ENCODE data around the gene ZNF14.

DNA sequence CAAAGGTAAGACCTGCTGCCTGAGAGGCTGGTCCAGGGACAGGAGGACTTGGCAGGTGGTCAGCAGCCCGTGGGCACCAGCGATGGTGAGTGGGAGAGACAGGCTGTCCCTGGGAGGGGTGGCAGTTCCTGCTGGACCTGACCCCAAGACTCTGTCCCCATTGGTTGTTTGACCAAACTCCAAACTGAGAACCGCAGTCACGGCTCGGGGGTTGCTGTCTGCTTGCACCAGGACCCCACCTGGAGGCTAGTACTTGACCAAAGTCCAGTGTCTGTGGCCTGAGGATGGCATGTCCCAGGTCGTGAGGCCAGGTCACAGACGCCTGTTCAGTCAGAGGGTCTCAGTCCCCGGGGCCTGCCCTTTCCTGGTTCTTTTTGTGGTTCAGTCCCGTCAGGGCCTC is 9.9 kb upstream of the ZNF14 start:
- TF ChIP-seq, protein P1, sequence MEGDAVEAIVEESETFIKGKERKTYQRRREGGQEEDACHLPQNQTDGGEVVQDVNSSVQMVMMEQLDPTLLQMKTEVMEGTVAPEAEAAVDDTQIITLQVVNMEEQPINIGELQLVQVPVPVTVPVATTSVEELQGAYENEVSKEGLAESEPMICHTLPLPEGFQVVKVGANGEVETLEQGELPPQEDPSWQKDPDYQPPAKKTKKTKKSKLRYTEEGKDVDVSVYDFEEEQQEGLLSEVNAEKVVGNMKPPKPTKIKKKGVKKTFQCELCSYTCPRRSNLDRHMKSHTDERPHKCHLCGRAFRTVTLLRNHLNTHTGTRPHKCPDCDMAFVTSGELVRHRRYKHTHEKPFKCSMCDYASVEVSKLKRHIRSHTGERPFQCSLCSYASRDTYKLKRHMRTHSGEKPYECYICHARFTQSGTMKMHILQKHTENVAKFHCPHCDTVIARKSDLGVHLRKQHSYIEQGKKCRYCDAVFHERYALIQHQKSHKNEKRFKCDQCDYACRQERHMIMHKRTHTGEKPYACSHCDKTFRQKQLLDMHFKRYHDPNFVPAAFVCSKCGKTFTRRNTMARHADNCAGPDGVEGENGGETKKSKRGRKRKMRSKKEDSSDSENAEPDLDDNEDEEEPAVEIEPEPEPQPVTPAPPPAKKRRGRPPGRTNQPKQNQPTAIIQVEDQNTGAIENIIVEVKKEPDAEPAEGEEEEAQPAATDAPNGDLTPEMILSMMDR (IDR thresholded peaks at IDR 0.05; ENCODE audit: low read depth, low read length, poor library complexity, severe bottlenecking): no peak
- no peak for TF ChIP-seq EZH2phosphoT487 (IDR thresholded peaks at IDR 0.05; ENCODE audit: borderline replicate concordance, low read length)

All from DOHH2 (cell line).